NCI-H2196 treated with DMSO at 0.1 percent for 48 hours (cell line): ENCODE measurements around the gene PBRM1.
"Not testable (repeated sequence)": the region's sequence is repeated elsewhere in the genome, so short reads cannot be mapped to it uniquely, and the experiment has no call there.

Source experiments
- DNase-seq: peaks from one replicate; lab custom pipeline; 2025; ENCODE audit not compliant: unreplicated experiment; lab: John Stamatoyannopoulos, UW

Gene PBRM1

GRCh38 chr3:52685709-52686691 lies at the start of gene PBRM1, which contains the start of gene GNL3:
Gene PBRM1 (minus strand): TSS chr3:52685913.
Gene GNL3 (plus strand): TSS chr3:52686032. CDS start chr3:52686093, 61 bp downstream.
- DNase-seq: peak; percentile 58

DNA sequence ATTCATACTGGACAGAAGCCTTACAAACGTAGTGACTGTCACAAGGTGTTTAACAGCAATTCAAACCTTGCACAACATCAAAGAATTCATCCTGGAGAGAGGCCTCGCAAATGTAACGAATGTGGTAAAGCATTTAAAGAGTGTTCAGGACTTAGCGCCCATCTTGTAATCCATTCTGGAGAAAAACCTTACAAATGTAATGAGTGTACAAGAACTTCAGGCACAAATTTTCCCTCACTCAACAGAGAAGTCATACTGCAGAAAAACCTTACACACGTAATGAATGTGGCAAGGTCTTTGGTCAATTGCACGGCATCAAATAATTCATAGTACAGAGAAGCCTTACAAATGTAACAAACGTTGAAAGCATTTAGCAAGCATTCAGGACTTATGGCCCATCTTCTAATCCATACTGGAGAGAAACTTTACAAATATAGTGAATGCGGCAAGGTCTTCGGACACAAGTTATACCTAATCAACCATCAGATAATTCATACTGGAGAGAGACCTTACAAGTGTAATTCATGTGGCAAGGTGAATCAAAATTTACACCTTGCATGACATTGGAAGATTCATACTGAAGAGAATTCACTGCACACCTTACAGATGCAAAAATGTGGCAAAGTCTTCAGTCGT lies 47.7 kb upstream of the PBRM1 start:
- DNase-seq: no peak

DNA sequence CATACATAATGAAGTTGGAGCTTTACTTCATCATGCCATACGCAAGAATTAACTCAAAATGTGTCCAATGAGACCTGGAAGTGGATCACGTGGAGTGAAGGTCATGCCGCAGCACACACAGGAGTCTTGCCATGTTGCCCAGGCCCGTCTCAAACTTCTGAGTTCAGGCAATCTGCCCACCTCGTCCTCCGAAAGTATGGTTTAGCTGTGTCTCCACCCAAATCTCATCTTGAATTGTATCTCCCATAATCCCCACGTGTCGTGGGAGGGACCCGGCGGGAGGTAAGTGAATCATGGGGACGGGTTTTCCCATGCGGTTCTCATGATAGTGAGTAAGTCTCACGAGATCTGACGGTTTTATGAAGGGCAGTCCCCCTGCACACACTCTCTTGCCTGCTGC lies 45.9 kb upstream of the PBRM1 start:
- no peak for DNase-seq

GRCh38 chr3:52730681-52731080 lies 45.0 kb upstream of the PBRM1 start:
- no peak for DNase-seq

GRCh38 chr3:52728753-52729152 lies 43.0 kb upstream of the PBRM1 start:
- DNase-seq: not testable (repeated sequence)

DNA sequence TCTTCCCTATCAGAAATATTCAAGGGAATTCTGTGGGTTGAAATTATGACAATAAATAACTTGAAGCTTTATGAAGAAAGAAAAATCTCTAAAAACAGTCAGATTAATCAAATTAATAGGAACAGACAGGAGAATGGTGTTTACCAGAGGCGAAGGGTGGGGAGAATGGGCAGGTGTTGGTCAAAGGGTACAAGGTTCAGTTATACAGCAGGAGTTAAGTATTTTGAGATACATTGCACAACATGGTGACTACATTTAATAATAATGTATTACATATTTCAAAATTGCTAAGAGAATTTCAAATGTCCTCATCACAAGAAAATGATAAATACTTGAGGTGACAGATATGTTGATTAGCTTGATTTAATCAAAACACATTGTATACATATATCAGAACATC lies 38.8 kb upstream of the PBRM1 start:
- DNase-seq: no peak

GRCh38 chr3:52723935-52724334 lies 38.2 kb upstream of the PBRM1 start:
- no peak for DNase-seq

- no peak for DNase-seq
Measured at GRCh38 chr3:52722491-52722890, 36.8 kb upstream of the PBRM1 start.

- no peak for DNase-seq
Measured at GRCh38 chr3:52721730-52722008, 36.0 kb upstream of the PBRM1 start.

DNA sequence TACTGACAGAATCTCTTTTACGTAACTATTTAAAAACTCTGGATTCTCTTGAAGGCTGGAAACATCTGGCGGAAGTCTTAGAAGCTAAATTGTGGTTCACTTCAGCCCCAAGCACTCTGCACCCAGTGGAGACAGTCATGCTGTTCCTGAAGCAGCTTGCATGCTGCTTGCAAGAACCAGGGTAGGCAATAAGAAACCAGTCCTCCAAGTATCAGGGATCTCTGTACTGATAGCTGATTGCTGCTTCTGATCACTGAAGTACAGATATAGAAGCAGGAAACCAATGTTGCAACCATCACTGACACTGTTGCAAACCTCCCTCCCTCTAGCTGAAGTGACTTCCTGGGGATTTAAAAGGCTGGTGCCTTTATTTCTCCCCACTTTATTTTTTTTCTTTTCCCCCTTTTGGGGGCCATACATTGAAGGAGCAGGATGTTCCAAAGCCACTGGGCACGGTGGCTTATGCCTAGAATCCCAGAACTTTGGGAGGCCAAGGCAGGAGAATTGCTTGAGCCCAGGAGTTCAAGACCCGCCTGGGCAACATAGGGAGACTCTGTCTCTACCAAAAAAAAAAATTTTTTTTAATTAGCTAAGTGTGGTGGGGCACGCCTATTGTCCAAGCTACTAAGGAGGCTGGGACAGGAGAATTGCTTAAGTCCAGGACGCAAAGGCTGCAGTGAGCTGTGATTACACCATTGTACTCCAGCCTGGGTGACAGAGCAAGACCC lies 35.5 kb upstream of the PBRM1 start:
- DNase-seq: no peak

GRCh38 chr3:52719618-52720017 lies 33.9 kb upstream of the PBRM1 start:
- no peak for DNase-seq

GRCh38 chr3:52715714-52716305 lies 30.1 kb upstream of the PBRM1 start:
- DNase-seq: no peak

DNA sequence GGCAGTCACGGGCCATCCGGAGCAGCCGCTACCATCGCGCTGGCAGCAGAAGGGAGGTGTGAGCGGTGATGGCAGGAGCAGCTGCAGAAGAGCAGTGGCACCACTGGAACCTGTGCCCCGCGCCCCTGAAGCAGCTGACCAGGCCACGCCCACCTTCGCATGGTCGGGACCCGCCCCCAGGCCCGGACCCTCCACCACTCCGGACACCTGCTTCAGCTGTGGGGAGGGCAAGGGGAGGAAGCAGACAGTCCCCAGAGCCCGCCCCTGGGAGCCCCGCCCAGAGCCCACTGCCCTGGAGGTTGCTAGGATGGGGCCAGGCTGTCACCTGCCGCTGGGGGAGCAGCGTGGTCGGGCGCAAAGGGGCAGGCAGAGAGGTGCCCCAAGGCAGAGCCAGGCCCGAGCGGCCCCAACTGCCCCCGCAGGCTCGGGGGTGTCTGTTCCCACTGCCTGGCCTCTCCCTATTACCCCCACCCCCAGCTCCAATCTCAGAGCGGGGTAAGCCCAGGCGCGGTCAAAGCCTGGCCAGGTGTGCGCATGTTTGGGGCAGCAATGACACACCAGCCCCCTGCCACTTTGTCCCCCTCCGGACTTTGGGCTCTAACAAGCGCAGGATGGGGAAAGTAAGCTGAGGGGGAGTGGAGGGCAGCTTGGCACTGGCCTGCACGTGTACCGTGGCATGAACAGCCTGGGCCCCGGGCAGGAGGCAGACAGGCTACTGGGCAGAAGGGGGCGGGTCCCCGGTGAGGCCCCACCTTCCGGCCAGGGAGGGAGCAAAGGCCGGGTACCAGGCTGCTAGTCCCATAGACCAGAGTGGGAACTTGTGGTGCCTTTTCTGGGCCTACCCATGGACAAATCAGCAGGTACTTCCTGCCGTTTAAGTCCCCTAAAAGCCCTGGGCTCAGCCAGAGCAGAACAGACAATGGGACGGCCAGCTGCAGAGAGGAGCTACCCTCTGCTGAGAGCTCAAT lies 28.9 kb upstream of the PBRM1 start:
- DNase-seq: no peak

DNA sequence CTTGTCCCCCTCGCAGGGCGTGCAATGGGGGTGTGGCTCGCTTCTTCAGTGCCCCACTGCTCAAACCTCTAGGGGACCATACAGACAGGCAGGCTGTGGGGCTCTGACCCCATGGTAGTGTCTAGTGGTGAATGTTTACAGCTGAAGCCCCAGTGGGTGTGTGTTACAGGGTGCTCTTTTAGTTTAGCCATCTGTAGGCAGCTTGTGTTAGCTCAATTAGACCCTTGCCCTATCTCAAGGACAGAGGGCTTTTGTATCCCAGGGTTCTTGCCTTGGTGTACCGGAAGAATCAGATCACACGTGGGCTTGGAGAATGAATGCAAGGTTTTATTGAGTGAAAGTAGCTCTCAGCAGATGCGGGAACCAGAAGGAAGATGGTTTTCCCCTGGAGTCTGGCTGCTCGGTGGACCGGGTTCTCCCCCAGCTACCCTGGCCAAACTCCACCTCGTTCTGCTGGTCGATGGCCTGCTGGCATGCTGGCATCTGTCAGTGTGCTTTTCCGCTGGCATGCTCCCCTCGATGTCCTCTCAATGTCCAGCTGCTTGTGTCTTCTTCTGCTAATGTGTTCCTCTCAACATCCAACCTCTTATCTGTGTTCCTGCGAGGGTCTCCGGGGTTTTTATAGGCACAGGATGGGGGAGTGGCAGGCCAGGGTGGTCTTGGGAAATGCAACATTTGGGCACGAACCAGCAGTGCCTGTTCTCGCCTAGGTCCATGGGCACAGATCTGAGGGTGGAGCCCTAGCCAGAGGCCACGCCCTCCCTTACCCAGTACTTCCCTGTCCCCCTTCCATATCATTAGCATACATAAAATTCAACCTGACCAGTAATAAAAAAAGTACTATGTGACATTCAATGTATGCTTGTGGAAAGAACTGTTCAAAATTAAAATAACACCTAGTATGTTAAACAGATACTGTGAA lies 26.8 kb upstream of the PBRM1 start:
- DNase-seq: no peak

- no peak for DNase-seq
Measured at GRCh38 chr3:52710512-52710911, 24.8 kb upstream of the PBRM1 start.

DNA sequence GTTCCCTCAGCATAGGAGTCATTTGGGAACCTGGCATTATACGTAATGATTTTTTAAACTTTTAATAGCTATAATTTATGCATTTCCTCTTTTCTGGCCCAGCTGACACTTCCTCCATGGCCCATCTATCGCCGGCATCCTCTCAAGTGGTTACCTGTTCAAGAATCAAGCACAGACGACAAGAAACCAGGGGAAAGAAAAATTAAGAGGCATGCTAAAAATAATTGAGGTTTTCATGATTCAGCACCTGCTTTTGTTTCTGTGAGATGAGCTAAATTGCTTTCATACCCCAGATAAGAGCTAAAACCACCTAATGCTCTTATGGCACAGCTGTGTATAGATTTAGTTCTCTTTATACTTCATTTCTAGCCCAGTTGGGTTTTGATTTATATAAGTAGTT lies 21.9 kb upstream of the PBRM1 start:
- DNase-seq: no peak

DNA sequence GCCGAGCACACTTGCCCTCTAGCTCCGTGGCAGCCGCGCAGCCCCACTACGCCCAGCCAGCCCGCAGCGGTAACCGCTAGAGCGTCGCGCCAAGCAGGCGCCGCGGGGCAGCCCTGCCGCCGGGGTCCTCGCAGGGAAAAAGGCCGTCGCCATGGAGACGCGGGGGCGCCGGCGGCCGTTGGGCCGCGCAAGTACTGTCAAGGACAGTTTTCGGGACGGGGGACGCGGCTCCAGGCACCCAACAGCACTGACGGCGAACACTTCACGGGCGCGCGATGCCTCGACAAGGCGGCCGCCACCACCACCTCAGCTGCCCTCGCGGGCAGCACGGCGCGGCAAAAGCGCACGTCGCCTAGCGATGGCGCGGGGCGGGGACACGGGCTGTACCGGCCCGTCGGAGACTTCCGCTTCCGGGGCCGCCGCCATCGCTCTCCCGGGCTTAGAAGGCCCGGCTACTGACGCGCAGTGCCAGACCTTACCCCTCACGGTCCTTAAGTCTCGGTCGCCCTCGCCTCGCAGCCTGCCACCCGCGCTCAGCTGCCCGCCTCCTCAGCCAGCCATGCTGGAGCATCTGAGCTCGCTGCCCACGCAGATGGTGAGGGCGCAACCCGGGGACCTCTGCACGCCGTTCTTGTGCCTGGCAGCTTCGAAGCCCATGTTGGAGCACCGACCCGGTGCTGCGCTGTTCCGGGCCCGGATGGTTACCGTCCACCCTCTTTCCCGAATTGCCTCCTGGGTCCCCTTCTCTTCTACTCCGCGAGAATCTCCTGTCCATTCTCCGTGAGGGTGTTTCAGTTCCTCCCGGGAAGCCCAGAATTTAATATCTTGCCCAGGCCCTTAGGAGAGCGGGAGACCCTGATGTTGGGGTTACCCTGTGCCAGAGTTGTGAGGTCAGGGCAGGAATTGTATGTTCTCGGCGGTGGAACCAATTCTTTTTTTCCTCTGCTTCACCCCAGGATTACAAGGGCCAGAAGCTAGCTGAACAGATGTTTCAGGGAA lies 20.3 kb upstream of the PBRM1 start, which contains the start of the genes GLT8D1 and SPCS1:
Gene GLT8D1, minus strand, starts transcription at position 104 of the 999 bp plus-strand sequence. CDS start 5,331 bp downstream, outside the sequence.
Gene SPCS1, plus strand, starts transcription at position 419 of the 999 bp plus-strand sequence. Its CDS starts 141 bp downstream, at position 560.
- DNase-seq: peak; percentile 39

DNA sequence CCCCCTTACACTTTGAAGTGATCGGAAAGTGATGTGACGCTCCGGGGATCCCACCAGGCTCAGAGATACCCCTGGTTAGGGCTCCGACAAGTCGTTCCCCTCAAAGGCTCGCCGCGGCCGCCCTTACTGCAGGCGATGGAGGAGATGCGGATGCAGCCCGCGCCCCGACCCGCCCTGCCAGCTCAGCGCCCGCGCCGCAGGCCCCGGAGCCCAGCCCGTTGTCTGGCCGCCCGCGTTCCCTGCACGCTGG lies 19.6 kb upstream of the PBRM1 start:
- DNase-seq: no peak
